ENCODE results near the gene GFER. TPM values are rescaled to one million over a fixed set of nuclear protein-coding genes. Genes with fewer than 3 reads are reported as not detected.

GFER gene
- total and polyA plus RNA-seq, 2 donors (not counting 1 experiment from before 2014, with no cell fraction given), result 15.6 to 30.4 TPM

DNA sequence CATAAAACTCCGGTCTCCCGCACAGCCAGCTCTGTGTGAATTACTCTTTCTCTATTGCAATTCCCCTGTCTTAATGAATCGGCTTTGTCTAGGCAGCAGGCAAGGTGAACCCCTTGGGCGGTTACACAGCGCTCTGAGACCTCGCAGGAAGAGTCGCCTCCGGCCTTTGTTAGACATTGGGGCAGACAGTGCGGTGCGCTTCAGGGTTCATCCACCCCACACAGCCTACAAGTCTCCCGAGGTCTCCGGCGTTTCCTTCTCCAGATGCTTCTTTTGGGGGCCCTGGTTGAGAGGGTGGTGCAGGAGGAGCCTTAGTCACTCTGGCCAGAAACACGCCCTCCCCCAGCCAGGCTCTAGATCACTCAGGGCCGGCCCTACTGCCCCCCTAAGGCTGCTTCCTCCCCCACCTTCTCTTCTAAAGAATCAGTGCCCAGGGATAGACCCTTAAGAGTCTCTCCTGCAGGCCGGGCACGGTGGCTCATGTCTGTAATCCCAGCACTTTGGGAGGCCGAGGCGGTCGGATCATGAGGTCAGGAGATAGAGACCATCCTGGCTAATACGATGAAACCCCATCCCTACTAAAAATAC, 39.3 kb upstream of the GFER start:
- POLR2A ChIA-PET, result no interaction called here
- 87% methylated on average over 12 of the region's 21 CpGs for WGBS (ENCODE audit: insufficient coverage)
- no peak for DNase-seq

More for the DNA sequence above, 39.3 kb upstream of the GFER start:
- no peak overlapping the region for H3K27ac Mint-ChIP-seq
- Histone ChIP-seq H3K36me3 (replicated peaks in 1 of 2; ENCODE audit: control extremely low read depth in 1 of 2, control insufficient read depth in 1 of 2, extremely low read depth in 1 of 2, insufficient read depth in 2 of 2, low read length in 1 of 2) (no peaks in the 10 kb centered on the region), H3K27me3 (replicated peaks in 1 of 4; ENCODE audit: control extremely low read depth in 1 of 4, control insufficient read depth in 3 of 4, insufficient read depth in 4 of 4, low read length in 3 of 4) (no peaks in the 10 kb centered on the region), H3K4me2 (replicated peaks; ENCODE audit: low read depth, low read length, poor library complexity, severe bottlenecking) (no peak overlapping the region), H4K20me1 (ENCODE audit: control insufficient read depth, insufficient read depth, low read length, poor library complexity, severe bottlenecking) (no peaks in the 10 kb centered on the region), H3K4me1 (ENCODE audit: control insufficient read depth in 2 of 2, insufficient read depth in 2 of 2, low read length in 2 of 2) (peaks cover 14 to 19% of the 10 kb centered on the region in 2 donors), H3K4me3 (ENCODE audit: control extremely low read depth in 1 of 5, extremely low read depth in 1 of 5, insufficient read depth in 1 of 5, low read depth in 2 of 5, low read length in 4 of 5) (no peak overlapping the region), H3K9ac (ENCODE audit: low read length) (no peak overlapping the region), H2AFZ (ENCODE audit: insufficient read depth, low read depth, low read length, poor library complexity, severe bottlenecking) (no peak overlapping the region), H3K79me2 (ENCODE audit: control insufficient read depth, insufficient read depth, low read length) (no peaks in the 10 kb centered on the region), H3K27ac (ENCODE audit: low read length in 2 of 2) (no peak overlapping the region), H3K9me3 (ENCODE audit: control extremely low read depth in 1 of 3, control insufficient read depth in 2 of 3, insufficient read depth in 1 of 3, low read length in 2 of 3) (no peaks in the 10 kb centered on the region)
- no peak for ATAC-seq (ENCODE audit: low read depth)
- CTCF ChIA-PET, result interaction anchor here (1.6 kb wide), 1 partner anchor 16 kb away, joined by 7 read pairs; no protein-coding TSS in a partner anchor
- H3K27me3 Mint-ChIP-seq, result no peaks in the 10 kb centered on the region
- intact Hi-C loops (cut with micrococcal nuclease), result loop anchor here (10.0 kb wide), 1 partner anchor 50 kb away; no protein-coding TSS in a partner anchor
- H3K4me3 Mint-ChIP-seq, result peak overlapping the region; percentile 45
- TF ChIP-seq, protein P1, sequence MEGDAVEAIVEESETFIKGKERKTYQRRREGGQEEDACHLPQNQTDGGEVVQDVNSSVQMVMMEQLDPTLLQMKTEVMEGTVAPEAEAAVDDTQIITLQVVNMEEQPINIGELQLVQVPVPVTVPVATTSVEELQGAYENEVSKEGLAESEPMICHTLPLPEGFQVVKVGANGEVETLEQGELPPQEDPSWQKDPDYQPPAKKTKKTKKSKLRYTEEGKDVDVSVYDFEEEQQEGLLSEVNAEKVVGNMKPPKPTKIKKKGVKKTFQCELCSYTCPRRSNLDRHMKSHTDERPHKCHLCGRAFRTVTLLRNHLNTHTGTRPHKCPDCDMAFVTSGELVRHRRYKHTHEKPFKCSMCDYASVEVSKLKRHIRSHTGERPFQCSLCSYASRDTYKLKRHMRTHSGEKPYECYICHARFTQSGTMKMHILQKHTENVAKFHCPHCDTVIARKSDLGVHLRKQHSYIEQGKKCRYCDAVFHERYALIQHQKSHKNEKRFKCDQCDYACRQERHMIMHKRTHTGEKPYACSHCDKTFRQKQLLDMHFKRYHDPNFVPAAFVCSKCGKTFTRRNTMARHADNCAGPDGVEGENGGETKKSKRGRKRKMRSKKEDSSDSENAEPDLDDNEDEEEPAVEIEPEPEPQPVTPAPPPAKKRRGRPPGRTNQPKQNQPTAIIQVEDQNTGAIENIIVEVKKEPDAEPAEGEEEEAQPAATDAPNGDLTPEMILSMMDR (IDR thresholded peaks at IDR 0.05), result no peak
- no peak for TF ChIP-seq EZH2 (IDR thresholded peaks at IDR 0.05; ENCODE audit: borderline replicate concordance, insufficient read depth, low read depth, low read length, poor library complexity, severe bottlenecking)
- peaks cover 21% of the 10 kb centered on the region for H3K4me1 Mint-ChIP-seq
- no peaks in the 10 kb centered on the region for H3K9me3 Mint-ChIP-seq (ENCODE audit: insufficient read depth)
